Hindlimb muscle (tissue), 1 donor: ENCODE results near the gene SYNM. TPM values are rescaled to one million over a fixed set of nuclear protein-coding genes. Genes with fewer than 3 reads are reported as not detected.

Experiments
- DNase-seq: peaks from one replicate; pipeline ENCODE4 v3.0.0-alpha.2; 2013
- polyA plus RNA-seq: library from polyadenylated mRNA; unstranded; fragments of 120-200 nt; gene quantifications from one replicate; pipeline ENCODE4 v1.2.1, GENCODE V29; 2013; ENCODE audit not compliant: insufficient read length

The SYNM gene
- polyA plus RNA-seq, 1 donor = 79.5 TPM

- DNase-seq = no peak
These were observed 39.1 kb downstream of the SYNM start for GRCh38 chr15:99143655-99144610.

GRCh38 chr15:99145005-99145404 is 40.1 kb downstream of the SYNM start:
- no peak for DNase-seq

- DNase-seq = no peak
These were observed 40.9 kb downstream of the SYNM start for GRCh38 chr15:99145778-99146177.

GRCh38 chr15:99146661-99147060 is 41.8 kb downstream of the SYNM start:
- DNase-seq = no peak

- no peak for DNase-seq
These were observed 44.0 kb downstream of the SYNM start for GRCh38 chr15:99148851-99149276.

- DNase-seq = no peak
These were observed 44.5 kb downstream of the SYNM start for GRCh38 chr15:99149366-99149765.

- DNase-seq = no peak
These were observed 46.3 kb downstream of the SYNM start for GRCh38 chr15:99151156-99151555.

GRCh38 chr15:99153026-99153535 is 48.2 kb downstream of the SYNM start:
- DNase-seq = no peak

- no peak for DNase-seq
These were observed 49.4 kb downstream of the SYNM start for GRCh38 chr15:99154271-99154670.

GRCh38 chr15:99155961-99156443 is 51.1 kb downstream of the SYNM start:
- DNase-seq = no peak

- no peak for DNase-seq
These were observed 52.6 kb downstream of the SYNM start for GRCh38 chr15:99157456-99157855.

- DNase-seq = no peak
These were observed 53.9 kb downstream of the SYNM start for GRCh38 chr15:99158626-99159412.

GRCh38 chr15:99163271-99164062 is 58.6 kb downstream of the SYNM start:
- DNase-seq = no peak

- no peak for DNase-seq
These were observed 59.2 kb downstream of the SYNM start for GRCh38 chr15:99164119-99164518.

- DNase-seq = no peak
These were observed 60.3 kb downstream of the SYNM start for GRCh38 chr15:99165020-99165790.

GRCh38 chr15:99165956-99166689 is 61.2 kb downstream of the SYNM start:
- DNase-seq = no peak

- no peak for DNase-seq
These were observed 62.3 kb downstream of the SYNM start for GRCh38 chr15:99167201-99167600.

- DNase-seq = no peak
These were observed 62.8 kb downstream of the SYNM start for GRCh38 chr15:99167640-99168039.

- DNase-seq = no peak
These were observed 64.0 kb downstream of the SYNM start for GRCh38 chr15:99168601-99169580.
